SK-N-SH (cell line): ENCODE measurements around the gene NTHL1.

Source experiments
- RAD21 ChIP-seq: IDR thresholded peaks from 2 replicates; pipeline ENCODE4 v1.6.1; 2012; ENCODE audit warnings: mild to moderate bottlenecking, low read length
- TF ChIP-seq, protein P1 (sequence below): IDR thresholded peaks from 2 replicates; pipeline ENCODE4 v1.4.0; 2012; ENCODE audit warnings: low read depth

GRCh38 chr16:2053211-2053610 is 5.6 kb upstream of the NTHL1 start:
- TF ChIP-seq, protein P1, sequence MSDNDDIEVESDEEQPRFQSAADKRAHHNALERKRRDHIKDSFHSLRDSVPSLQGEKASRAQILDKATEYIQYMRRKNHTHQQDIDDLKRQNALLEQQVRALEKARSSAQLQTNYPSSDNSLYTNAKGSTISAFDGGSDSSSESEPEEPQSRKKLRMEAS, result no peak
- no peak for TF ChIP-seq RAD21
